DOHH2 (cell line): ENCODE measurements around the gene RNF103.

ENCODE experiments used
- CTCF ChIP-seq: fragments of 200-600 bp; sonication (generic); IDR thresholded peaks from one replicate; pipeline ENCODE4 v1.5.1; 2014; ENCODE audit warnings: antibody characterized with exemption, mild to moderate bottlenecking, low read depth, low read length; ENCODE audit not compliant: poor library complexity, severe bottlenecking
- EZH2phosphoT487 ChIP-seq: fragments of 200-600 bp; sonication (generic); IDR thresholded peaks from 2 replicates; pipeline ENCODE4 v1.6.1; 2017; ENCODE audit warnings: borderline replicate concordance, mild to moderate bottlenecking, antibody characterized with exemption, low read length, moderate library complexity, mixed read lengths

GRCh38 chr2:86645752-86646151 lies 22.1 kb upstream of the RNF103 start:
- TF ChIP-seq CTCF (no peak), EZH2phosphoT487 (no peak)
